GM18498 (cell line): ENCODE results near the gene HEXIM1.

Experiments
- ATAC-seq: cut with Tn5 transposase; IDR thresholded peaks from one replicate; pipeline ENCODE4 v1.9.1; 2021; ENCODE audit warnings: mild to moderate bottlenecking, moderate library complexity; ENCODE audit not compliant: unreplicated experiment

Gene HEXIM1, protein sequence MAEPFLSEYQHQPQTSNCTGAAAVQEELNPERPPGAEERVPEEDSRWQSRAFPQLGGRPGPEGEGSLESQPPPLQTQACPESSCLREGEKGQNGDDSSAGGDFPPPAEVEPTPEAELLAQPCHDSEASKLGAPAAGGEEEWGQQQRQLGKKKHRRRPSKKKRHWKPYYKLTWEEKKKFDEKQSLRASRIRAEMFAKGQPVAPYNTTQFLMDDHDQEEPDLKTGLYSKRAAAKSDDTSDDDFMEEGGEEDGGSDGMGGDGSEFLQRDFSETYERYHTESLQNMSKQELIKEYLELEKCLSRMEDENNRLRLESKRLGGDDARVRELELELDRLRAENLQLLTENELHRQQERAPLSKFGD

DNA sequence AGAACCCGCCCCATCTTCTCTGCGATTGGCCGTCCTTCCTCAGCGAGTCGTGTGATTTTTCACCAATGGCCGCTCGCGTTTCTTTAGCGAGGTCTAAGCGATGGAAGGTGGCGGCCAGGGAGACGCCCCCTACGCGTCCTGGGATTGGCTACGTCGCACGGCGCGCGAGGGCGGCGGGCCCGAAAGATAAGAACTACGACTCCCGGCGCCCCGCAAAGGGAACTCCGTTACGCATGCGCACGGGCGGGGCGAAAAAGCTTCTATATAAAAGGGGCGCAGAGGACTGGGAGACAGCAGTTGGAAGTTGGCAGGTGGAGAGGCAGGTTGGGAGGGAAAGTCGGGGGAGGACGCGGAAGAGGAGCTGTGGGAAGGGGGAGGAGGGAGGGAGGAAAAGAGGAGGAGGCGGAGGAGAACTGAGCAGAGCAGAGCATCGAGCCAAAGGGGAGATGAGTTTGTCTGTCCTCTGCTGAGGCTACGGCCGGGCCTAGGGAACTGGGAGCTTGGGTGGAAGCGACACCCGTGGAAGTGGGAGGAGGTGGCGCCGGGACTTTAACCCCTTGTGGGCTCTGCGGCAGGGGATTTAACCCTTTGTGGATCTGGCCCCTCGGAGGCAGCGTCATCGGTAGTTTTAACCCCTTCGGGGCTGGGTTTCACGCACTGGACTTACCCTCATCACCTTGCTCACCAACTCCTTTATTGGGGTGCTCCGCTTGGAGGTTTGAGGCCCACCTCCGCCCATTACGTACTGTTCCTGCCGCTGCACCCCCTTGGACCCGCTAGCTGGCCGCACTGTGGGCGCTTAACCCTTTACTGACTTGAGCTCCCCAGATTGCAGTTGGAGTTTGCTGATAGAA lies at the start of gene HEXIM1:
Gene HEXIM1 (plus strand): TSS at position 293 of the 854 bp plus-strand sequence. CDS start 716 bp downstream, outside the sequence.
- ATAC-seq = peak; percentile 69

- ATAC-seq = no peak
These were observed 49.2 kb upstream of the HEXIM1 start for GRCh38 chr17:45098869-45099616.

DNA sequence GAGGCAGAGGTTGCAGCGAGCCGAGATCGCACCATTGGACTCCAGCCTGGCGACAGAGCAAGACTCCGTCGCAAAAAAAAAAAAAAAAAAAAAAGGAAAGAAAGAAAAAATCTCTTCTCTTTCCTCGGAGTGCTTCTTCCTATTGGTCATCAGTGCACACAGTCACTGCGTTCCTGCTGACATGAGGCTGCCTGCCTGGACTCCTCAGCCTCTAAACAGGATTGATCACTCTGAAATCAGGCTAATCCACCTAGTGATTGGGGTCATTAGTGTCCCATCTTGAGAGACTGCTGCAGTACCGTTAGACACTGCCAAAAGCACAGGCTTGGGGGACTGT lies 46.8 kb upstream of the HEXIM1 start:
- no peak for ATAC-seq

DNA sequence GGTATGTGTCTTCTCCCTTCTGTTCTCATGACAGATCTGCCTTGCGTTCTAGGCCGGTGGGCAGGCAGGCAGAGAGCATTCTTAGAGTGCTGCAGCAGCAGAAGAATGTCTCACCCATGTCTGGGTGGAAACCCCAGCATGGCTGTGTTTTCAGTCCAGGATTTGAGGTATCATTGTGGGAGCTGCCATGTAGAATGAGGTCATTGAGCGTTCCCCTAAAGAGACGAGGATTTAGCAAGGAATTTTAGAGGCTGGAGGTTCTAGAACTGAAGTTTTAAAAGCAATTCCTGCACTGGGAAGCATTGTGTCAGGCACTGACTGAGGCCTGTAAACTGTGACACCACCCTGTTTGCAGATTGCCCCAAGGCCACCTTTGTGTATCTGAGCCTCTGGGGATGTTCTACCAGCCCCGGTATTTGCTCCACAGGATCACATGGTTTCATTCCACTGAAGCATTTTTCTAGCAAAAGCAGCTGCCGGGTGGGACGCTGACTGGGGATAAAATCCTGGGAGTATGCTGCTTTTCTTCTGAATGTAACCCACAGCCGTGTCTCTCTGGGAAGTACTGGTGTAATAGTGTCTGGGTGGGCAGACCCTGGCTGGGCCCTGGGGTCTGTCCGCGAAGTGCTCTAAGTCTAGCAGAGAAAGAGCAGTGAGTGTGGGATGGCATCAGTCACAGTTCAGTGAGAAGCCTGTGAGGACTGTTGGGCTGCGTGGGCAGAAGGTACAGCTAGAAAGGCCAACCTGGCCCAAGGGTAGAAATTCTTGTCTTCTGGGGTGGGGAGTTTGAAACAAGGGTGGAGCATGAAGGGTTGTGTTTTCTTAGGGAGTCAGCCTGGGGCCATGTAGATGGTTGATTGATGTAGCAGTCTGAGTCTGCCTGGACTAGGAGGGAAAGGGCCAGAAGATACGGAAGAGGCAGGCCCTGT lies 46.1 kb upstream of the HEXIM1 start:
- ATAC-seq = no peak

GRCh38 chr17:45102856-45103255 lies 45.4 kb upstream of the HEXIM1 start:
- ATAC-seq = no peak

DNA sequence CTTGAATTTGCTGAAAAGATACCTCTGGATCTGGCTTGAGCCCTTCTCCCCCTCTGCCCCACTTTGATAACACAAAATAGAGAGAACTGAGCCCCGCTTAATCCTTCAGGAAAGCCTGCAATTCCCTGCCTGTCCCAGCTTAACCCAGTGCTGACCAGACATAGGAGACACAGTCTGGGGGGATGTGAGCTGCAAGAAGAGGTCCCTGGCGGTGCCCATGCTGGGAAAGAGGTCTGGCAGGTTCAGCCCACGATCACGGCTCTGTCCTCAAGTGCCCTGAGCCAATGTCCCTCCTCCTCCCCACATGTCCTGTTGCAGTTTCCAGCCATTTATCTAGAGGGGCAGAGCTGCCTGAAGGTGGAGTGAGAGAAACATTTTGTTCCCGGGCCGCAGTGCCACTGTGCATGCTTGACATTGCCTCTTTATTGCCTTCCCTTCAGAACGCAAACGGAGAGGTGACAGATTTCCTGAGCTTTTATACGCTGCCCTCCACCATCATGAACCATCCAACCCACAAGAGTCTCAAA lies 44.9 kb upstream of the HEXIM1 start:
- no peak for ATAC-seq

GRCh38 chr17:45104029-45104428 lies 44.2 kb upstream of the HEXIM1 start:
- ATAC-seq = no peak

- ATAC-seq = no peak
These were observed 43.8 kb upstream of the HEXIM1 start for GRCh38 chr17:45104497-45104896.

DNA sequence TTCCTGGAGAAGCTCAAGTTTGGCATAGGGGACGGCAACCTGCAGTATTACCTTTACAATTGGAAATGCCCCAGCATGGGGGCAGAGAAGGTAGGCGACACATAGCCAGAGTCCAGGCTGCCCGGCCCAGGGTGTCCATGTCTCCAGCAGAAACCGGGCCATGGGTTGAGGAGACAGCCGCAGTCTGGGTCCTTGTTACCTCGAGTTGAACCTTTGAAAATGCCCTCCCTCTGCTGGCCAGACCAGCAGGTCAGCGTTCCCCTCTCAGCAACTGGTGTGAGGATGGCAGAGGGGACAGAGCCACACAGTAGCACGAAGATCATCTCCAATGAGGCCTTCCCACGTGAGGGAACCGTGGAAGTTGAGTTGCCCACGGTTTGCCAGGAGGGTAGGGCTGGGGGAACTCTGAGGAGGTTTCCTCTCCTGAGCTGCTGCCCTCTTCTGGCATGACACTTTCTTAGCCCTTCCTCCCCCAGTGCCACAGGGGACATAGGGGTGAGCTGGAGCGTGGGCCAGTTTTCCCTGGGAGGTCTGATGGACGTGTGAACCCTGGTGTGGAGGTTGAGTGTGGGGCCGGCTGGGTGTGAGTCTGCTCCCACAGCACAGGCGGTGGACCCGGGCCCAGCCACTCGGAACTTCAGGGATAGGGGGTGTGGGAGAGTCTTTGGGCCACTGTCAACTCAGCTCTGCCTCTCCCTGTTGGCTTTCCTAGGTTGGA lies 43.2 kb upstream of the HEXIM1 start:
- no peak for ATAC-seq

- no peak for ATAC-seq
These were observed 42.2 kb upstream of the HEXIM1 start for GRCh38 chr17:45106096-45106495.

DNA sequence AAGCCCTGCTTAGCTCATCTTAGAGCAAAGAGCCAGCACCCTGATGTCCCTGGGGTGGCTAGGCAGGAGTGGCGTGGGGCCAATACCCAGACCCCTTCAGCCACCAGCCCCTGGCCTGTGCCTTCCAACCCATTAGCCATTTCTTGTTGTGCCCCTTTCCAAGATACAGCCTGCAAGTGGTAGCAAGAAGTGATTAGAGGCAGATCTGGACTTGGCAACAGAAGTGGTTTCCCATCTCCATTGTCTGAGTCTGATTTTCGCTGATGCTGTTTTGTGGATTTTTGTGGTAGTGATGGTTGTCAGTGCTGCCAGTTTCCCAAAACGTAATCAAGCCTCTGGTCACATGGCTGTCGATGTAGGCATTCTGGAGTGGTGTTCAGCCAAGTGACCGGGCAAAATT lies 41.7 kb upstream of the HEXIM1 start:
- no peak for ATAC-seq

GRCh38 chr17:45107293-45108010 lies 40.8 kb upstream of the HEXIM1 start:
- ATAC-seq = no peak

DNA sequence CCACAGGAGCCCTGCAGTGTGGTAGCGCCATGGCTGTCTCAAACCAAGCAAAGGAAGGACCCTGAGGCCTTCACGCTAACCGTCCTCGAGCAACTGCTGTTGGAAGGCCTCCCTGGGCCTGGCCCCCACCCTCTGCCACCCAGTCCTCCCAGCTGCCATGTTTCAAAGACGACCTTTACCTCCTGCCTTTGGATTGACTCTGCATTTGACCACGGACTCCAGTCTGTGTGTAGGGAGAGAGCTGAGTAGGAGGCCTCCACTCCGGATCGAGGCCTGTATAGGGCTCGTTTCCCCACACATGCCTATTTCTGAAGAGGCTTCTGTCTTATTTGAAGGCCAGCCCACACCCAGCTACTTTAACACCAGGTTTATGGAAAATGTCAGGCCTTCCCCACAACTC lies 40.2 kb upstream of the HEXIM1 start:
- ATAC-seq = no peak

DNA sequence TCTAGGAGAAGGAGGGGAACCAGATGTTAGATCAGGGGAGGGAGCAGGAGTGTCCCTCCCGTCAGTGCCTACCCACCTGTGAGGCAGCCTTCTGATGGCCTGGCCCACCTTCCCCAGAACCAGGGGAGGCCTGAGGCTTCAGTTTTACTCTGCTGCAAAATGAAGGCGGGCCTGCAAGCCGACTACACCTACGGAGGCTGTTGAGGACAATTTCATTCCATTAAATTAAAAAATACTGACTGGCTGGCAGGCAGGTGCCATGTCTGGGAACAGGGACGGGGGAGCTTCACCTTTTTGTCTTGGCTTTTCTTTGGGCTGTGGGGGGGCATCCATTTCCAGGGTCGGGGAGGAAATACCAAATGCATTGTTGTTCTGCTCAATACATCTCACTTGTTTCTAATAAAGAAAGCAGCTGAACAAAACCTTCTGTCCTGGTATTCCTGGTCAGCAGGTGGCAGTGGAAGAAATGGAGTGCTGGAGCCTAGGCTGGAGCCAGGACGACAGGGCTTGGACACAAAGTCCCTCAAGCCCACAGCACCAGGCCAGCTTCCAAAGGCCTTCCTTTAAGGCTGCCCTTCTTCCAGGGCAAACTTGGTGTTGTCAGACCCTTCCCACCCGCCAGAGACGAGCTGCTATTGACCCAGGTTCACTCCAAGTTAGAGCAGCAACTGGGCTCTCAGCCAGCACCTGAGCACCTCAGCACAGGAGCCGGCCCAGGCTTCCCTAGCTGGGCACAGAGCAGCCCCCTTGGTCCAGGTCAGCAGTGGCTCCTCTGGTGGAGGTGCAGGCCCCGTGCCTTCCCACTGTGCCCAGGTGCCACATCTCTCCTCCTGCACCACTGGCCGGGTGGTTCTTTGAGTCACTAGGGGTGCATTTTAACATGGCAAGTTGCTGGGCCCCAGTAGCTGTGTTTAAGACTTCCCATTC lies 39.4 kb upstream of the HEXIM1 start:
- ATAC-seq = no peak

GRCh38 chr17:45110676-45111611 lies 37.3 kb upstream of the HEXIM1 start:
- no peak for ATAC-seq

GRCh38 chr17:45111850-45112249 lies 36.4 kb upstream of the HEXIM1 start:
- ATAC-seq = no peak
